GM21526 (cell line): Measurements from ENCODE around the gene SRRM5.
"Not testable (repeated sequence)": the region's sequence is repeated elsewhere in the genome, so short reads cannot be mapped to it uniquely, and the experiment has no call there.

Source experiments
- ATAC-seq: cut with Tn5 transposase; IDR thresholded peaks from one replicate; pipeline ENCODE4 v1.9.1; 2021; ENCODE audit warnings: moderate library complexity; ENCODE audit not compliant: unreplicated experiment, low FRiP score

The SRRM5 gene

DNA sequence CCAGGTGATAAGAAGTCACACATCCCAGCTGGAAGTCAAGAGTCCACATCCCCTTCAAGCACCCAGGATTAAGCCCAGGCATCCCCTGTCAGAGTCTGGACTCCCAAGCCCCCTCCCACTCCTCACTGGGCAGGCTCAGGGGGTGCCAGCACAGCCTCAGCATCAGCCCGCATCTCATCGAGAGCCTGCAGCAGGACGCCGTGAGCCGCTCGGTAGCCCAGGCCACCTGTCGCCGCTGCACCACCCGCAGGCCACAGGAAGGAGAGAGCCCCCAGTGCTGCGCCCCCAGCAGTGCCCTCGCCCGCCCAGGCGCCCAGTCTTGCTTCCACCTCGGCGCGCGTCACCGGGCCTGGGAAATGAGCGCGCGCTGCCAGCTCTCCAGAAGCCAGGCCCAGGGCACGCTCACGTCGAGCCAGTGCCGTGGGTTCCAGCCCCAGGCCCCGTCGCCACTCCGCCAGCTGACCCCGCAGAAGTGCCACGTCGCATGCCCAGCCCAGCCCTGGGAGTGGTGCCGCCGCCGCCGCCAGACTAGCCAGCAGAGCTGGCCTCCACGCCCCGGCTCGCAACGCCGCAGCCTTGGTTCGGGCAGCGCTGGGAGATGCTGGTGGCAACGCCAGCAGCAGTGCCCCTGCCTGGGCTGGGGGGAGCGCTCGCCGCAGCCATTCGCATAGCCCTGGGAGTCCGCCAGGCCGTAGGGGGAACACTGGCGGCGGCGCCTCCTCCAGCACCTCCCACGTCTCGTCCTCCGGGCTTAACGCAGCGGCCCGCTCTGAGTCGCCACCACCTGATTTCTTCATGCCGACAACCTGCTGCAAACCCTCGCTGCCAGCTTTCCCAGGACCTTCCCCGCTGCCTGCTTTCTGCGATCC lies 19.8 kb upstream of the SRRM5 start:
- ATAC-seq, result no peak

DNA sequence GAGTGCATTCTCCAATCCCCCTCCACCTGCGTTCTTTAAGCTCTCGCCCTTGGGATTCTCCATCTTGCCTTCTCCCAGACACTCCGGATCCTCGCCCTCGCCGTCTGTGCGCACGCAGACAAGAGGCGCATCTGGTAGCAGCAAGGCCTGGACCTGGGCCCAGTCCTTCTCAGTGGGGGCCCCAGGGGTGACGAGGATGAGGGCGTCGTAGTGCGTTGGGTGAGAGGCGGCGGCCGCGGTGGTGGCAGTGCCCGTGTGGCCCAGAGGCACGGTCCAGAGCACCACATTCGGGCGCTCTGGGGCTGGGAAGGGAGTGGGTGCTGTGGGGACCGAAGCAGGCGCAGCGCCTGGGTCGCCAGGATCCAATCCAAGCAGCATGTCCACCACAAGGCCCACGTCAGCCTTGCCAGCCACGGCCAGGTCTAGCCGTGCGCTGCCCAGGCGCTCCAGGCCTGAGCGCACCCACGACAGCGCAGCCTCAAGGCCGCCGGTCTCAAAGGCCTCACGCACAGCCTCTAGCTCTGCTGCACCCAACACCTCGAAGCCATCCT lies 19.0 kb upstream of the SRRM5 start:
- ATAC-seq, result no peak

DNA sequence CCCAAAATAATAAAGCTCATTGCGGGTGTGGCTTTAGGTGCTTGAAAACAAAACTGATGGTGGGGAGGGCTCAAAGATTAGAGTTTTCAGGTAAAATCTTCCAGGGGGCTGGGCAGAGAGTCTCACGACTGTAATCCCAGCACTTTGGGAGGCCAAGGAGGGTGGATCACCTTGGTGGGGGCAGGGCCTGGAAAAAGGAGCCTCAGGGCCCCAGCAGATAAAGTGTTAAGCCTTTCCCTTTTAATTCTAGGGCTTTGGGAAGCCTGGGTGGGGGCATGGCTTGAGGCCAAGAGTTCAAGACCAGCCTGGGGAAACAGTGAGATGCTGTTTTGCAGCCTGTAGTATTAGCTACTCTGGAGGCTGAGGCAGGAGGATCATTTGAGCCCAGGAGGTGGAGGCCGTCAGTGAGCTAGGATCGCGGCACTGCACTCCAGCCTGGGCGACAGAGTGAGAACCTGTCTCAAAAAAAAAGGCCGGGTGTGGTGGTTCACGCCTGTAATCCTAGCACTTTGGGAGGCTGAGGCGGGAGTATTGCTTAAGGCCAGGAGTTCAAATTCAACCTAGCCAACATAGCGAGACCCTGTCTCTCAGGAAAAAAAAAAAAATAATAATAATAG lies 17.7 kb upstream of the SRRM5 start:
- ATAC-seq, result no peak

DNA sequence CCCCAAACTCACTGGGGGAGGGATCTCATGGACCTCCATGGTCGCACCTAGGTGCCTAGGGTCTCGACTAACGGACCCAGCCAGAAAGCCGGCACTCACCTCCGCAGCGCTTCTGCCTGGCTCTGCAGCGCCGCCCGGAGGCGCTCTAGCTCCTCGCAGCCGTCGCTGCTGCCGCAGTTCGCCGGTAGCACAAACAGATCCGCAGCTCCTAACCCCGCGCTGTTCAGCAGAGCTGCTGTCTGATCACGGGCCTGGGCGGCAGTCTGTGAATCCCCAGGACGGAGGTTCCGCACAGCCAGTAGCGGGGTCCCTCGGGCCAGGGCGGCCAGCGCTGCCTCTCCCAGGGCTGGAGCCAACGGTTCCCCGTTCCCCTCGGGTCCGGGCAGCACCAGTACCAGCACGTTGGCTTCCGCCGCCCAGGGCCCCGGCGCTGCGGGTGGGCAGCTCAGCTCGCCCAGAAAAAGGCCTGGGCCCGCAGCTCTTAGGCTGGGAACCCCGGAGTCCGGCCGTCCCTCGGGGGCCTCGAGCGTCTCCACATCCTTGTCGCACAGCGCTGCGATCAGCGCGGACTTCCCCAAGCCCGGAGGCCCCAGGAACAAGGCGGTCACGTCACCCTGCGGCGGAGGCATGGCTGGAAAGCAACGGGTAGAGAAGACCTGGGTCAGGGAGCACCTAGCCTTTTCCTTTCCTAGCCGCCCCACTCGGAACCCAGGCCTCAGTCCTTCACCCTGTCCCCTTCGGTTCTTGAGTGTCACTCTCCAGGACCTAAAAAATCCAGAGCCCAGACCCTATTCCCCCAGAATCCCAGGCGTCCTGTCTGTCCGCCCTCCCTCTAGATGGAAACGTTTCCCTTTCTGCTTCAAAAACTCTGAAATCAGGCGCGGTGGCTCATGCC lies 16.9 kb upstream of the SRRM5 start:
- ATAC-seq, result no peak

DNA sequence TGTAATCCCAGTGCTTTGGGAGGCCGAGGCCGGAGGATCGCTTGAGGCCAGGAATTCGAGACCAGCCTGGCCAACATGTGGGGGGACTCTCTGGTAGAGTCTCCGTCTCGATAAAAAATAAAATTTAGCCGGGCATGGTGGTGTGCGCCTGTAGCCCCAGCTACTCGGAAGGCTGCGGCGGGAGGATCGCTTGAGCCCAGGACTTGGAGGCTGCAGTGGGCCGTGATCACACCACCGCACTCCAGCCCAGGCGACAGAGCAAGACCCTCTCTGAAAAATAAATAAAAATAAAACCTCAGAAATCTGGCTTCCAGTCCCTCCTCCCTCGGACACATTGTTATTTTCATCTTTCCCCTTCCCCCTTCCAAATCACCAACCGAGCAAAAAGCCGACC lies 16.3 kb upstream of the SRRM5 start:
- no peak for ATAC-seq

DNA sequence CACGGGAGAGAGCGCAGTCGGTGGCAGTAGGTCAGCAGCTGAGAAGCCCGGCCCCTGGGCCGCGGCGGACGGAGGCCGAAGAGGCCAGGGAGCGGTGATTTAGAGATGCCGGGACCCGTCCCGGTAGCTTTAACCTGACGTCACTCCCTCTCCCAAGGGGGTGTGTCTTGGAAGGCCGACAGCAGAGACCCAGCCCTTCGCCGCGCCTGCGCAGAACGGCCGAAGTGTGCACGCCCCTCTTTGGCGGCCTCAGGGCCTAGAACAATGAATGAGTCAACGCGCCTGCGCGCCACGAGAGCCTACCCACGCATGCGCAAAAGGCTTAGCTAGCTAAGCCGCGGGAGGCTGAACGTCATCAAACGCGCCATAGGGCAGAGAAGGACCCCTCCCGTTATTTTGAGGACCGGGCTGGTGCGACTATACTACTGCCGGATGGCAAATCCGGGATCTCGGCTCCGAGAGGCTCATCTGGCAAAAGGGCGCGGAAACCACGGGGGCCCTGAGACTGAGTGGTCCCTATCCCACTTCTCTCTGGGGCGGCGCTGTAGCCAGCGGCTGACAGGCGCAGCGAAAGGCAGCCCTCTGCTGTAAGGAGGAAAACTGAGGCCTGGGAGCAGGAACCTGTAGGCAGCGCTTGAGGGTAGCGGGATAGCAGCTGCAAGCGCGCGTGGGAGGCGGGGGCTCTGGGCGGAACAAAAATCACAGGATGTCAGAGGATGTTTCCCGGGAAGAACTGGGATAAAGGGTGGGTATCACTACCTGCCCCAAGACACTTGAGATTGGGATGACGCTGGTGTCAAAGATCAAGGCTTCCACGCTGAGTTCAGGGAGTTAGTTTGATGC lies 15.7 kb upstream of the SRRM5 start, which contains the start of the genes IRGQ and ZNF576:
Gene IRGQ (minus strand): TSS at position 136 of the 843 bp plus-strand sequence. CDS start 796 bp downstream, outside the sequence.
Gene ZNF576 (plus strand): TSS at position 597 of the 843 bp plus-strand sequence. CDS start 514 bp downstream, outside the sequence.
- peak; percentile 71 for ATAC-seq

DNA sequence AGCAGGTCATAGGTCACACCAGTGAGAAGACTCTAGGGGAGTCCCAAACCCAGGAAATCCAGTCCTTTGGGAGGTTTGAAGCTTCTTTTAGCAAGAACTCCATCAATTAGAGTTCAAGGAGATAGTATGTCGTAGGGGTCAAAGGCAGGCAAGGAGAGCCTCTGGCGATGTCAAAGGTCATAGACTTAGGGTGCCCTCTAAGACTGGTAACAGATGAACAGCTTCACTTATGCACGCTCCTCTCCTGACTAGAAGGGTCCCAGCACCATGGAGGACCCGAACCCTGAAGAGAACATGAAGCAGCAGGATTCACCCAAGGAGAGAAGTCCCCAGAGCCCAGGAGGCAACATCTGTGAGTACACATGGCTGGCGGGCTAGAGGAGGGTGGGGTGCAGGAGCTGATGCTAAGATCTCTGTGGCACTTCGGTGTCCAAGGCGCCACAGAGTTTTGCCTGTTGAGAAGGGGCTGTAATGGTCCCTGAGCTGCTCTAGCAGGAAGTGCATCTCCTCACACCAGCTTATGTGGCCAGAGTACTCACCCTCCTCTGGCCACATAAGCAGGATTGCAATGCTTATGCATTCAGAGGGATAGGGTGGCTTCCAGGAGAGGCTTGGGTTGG lies 14.9 kb upstream of the SRRM5 start:
- ATAC-seq, result no peak

GRCh38 chr19:43597876-43598275 lies 14.0 kb upstream of the SRRM5 start:
- no peak for ATAC-seq

DNA sequence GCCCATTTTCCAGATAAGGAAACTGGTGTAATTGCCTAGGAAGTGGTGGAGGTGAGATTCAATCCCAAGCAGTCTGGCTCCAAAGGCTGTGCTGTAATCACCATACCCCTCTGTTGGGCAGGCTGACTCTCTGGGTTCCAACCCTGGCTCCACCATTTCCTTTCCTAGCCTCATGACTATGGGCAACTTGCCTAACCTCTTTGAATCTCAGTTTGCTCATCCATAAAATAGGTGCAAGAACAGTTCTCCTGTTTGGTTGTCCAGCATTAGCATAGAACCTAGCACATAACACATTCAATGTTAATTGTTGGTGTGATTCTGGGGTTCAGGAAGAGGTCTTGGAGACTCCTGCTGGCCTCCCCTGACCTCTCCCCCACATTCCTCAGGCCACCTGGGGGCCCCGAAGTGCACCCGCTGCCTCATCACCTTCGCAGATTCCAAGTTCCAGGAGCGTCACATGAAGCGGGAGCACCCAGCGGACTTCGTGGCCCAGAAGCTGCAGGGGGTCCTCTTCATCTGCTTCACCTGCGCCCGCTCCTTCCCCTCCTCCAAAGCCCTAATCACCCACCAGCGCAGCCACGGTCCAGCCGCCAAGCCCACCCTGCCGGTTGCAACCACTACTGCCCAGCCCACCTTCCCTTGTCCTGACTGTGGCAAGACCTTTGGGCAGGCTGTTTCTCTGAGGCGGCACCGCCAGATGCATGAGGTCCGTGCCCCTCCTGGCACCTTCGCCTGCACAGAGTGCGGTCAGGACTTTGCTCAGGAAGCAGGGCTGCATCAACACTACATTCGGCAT lies 13.2 kb upstream of the SRRM5 start:
- ATAC-seq, result no peak

DNA sequence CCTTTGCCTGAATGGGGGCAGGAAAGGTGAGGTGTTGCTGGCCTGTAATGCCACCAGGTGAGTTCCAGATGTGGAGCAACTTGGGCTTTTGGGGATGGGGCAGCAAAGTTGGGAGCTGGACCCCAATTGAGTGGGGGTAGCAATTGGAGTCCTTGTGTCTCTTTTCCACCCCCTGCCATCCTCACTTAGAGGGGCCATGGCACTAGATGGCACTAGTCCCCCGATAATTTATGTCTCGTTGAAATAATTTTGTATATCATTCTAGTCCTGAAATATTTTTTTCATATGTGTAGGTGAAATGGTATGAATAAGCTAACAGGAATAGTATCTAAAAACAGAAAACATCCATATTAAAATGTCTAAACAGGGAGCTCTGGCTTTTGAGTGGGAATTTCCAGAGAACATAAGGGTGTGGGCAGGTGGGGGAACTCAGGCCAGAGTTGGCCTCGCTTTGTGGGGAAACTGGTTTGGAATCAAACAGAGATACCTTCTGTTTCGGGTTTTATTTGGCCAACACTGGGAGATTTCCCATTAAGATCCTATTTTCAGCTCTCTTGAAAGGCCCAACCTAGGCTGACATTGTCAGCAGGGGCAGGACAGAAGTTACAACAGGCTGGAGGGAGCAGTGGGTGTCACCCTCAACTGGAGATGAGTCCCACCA lies 12.1 kb upstream of the SRRM5 start:
- ATAC-seq, result no peak

- not testable (repeated sequence) for ATAC-seq
Measured at GRCh38 chr19:43600326-43600725, 11.6 kb upstream of the SRRM5 start.

GRCh38 chr19:43605875-43606568 lies 5.9 kb upstream of the SRRM5 start:
- no peak for ATAC-seq

- no peak for ATAC-seq
Measured at GRCh38 chr19:43606569-43607229, 5.2 kb upstream of the SRRM5 start.

GRCh38 chr19:43607238-43608205 lies 4.4 kb upstream of the SRRM5 start:
- no peak for ATAC-seq

DNA sequence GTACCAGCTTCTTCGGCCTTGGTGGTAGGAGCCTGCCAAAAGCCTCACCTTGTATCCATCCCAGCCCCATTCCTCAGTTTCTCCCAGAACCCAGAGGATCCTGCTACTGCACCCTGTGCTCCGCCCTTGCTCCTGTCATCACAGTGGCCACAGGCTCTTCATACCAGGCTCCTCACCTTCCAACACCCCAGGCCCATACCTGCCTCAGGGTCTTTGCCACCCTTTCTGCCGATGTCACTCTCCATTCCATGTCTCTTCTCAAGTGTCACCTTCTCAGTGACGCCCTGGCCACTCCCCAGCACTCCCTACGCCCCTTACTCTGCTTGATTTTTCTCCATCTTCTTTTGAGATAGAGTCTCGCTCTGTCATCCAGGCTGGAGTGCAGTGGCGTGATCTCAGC lies 2.0 kb upstream of the SRRM5 start:
- no peak for ATAC-seq

DNA sequence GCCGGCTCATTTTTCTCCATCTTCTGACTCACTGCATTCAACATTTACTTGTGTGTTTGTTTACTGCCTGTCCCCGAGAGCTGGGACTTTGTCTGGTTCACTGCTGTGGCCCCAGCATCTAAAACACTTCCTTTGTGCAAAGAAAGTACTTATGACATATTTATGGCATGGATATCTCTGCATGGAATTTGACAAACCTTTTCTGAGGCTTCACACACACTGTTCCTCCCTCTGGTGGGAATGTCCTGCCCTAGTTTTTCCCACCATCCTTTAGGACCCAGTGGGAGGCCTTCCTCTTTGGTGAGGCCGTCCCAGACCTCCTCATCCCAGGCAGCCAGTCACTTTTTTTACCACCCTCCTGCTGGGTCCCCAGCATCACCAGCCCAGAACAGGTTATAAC lies 1.4 kb upstream of the SRRM5 start:
- no peak for ATAC-seq
